Endothelial cell (in vitro differentiated cells): ENCODE measurements around the gene DMXL2. TPM values are rescaled to one million over a fixed set of nuclear protein-coding genes. Genes with fewer than 3 reads are reported as not detected.

Experiments
- DNase-seq: peaks from one replicate; pipeline ENCODE4 v3.0.0; 2021; ENCODE audit warnings: low spot score
- H3K27ac Mint-ChIP-seq: one replicate; pipeline ENCODE4 v1.8.0; 2021; ENCODE audit warnings: mixed read lengths, inconsistent platforms; ENCODE audit not compliant: unreplicated experiment
- H3K27me3 Mint-ChIP-seq: one replicate; pipeline ENCODE4 v1.8.0; 2021; ENCODE audit warnings: mild to moderate bottlenecking, moderate library complexity, mixed read lengths, inconsistent platforms; ENCODE audit not compliant: unreplicated experiment
- H3K36me3 Mint-ChIP-seq: one replicate; pipeline ENCODE4 v1.8.0; 2021; ENCODE audit warnings: mild to moderate bottlenecking, low read depth, mixed read lengths, inconsistent platforms; ENCODE audit not compliant: unreplicated experiment
- H3K4me1 Mint-ChIP-seq: one replicate; pipeline ENCODE4 v1.8.0; 2021; ENCODE audit warnings: mild to moderate bottlenecking, mixed read lengths, inconsistent platforms; ENCODE audit not compliant: unreplicated experiment
- H3K4me3 Mint-ChIP-seq: one replicate; pipeline ENCODE4 v1.8.0; 2021; ENCODE audit warnings: mild to moderate bottlenecking, mixed read lengths, inconsistent platforms; ENCODE audit not compliant: unreplicated experiment
- H3K9me3 Mint-ChIP-seq: one replicate; pipeline ENCODE4 v1.8.0; 2021; ENCODE audit warnings: mixed read lengths, inconsistent platforms; ENCODE audit not compliant: unreplicated experiment
- CTCF ChIP-seq: fragments of 200-600 bp; sonication (generic); IDR thresholded peaks from one replicate; pipeline ENCODE4 v1.5.0; 2021; ENCODE audit warnings: antibody characterized with exemption; ENCODE audit not compliant: unreplicated experiment
- total RNA-seq: library from RNA; stranded (reverse); fragmentation: NEBNext Ultra II Directional; extraction: Animal tissue kit (Norgen Biotek cat#: 25700); gene quantifications from one replicate; pipeline ENCODE4 v1.2.1, GENCODE V29; 2021; ENCODE audit not compliant: unreplicated experiment

DMXL2 gene
- total RNA-seq, 1 donor from 2014 or later, result 33.1 TPM

DNA sequence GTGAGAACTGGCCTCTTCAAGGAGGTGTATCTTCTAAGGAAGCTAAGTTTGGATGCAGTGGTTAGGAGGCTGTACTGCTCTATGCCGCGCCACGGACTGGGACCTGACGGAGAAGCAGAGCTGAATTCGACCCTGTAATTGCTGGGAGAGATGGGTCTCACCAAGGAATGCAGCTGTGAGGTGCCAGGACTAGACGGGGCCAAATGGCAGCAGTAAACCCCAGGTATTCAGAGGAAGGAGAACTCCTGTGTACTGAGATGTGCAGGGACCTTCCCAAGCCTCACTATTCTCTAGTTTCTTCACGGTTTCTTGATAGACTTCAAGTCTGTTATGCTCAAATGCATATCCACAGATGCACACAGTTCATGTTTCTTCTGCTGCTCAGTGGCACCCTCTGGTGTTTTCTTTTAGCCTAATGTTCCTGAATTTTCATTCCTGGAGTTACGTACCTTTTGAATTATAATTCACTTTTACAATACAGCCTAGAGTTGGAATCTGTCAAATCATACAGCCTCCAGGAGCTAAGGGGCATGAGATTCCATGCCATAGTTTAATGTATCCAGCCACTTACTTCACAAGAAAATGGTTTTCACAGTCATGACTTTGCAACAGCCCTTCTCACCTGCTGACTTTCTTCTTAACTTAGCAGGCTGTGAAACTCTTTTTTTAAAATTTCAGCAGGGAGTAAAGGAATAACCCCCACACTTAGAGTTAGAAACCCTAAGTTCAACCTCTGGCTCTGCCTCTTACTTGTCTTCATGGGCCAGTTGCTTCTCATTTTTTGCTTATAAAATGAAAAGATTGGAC lies 219.3 kb downstream of the DMXL2 start:
- Mint-ChIP-seq H3K27me3 (no peaks in the 10 kb centered on the region), H3K4me3 (no peak overlapping the region), H3K9me3 (no peaks in the 10 kb centered on the region), H3K4me1 (no peaks in the 10 kb centered on the region), H3K36me3 (no peaks in the 10 kb centered on the region), H3K27ac (no peak overlapping the region)
- no peak for DNase-seq
- peak; percentile 29 for TF ChIP-seq CTCF

DNA sequence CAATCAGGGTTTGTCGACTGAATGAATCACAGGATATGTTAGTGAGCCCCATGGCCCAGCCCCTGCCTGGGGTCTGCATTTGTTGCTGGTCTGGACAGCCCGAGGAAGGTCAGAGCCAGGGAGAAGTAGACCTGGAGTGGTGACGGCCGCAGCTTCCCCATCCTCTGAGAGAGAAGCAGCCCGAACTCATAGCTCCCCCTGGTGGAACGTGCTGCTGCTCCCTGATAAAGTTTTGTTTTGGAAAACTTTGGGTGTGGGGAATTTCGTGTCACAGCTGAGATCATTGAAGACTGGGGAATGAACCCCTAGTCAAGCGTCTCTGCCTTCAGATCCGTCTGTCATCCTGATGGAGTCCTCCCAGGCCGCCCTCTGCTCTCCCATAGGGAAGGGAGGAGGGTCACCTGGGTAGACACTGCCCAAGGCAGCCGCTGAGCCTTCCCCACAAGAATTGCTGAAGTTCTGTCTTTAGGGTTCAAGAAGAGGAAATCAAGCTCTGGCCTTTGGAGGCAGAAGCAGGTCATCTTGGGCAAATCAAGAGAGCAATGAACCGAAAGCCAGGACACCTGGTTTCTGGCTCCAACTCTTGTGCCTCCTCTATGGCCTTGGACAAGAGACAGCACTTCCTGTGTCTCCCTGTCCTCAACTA lies 220.6 kb downstream of the DMXL2 start:
- Mint-ChIP-seq H3K27me3 (no peaks in the 10 kb centered on the region), H3K9me3 (no peaks in the 10 kb centered on the region), H3K27ac (no peak overlapping the region), H3K4me3 (no peak overlapping the region), H3K36me3 (no peaks in the 10 kb centered on the region), H3K4me1 (no peaks in the 10 kb centered on the region)
- peak; percentile 70 for DNase-seq
- TF ChIP-seq CTCF, result peak; percentile 76

DNA sequence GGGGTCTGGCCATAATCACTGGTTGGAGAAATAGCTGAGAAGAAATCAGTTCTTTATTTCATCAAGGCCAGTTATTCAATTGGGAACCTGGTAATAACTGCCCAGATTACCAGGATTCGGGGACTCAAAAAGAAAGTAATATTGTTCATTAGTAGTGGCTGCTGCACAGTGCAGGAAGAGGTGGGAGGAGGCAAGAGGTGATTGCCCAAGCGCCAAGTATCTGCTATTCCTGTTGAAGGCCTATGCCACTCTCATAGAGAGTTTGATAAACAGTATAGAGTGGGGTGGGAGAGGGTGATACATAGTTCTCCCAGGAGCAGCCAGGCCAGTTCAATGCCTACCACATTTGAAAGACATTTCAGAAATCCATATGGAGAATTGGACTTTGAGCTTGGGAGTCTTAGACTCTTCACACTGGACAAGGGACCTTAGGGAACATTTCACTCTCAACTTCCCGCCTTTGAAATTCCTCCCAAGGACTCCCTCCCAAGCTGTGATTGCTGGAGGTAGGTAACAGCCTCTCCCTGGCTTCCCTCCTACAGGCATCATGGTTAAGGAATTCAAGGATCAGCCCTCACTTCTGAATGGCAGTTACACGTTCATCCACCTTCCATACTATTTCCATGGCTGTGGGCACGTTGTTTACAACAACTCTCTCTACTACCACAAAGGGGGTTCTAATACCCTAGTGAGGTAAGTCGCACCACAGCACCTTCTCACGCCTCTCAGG lies 221.4 kb downstream of the DMXL2 start:
- H3K27ac Mint-ChIP-seq, result no peak overlapping the region
- no peaks in the 10 kb centered on the region for H3K4me1 Mint-ChIP-seq
- H3K36me3 Mint-ChIP-seq, result no peaks in the 10 kb centered on the region
- no peaks in the 10 kb centered on the region for H3K9me3 Mint-ChIP-seq
- no peak for TF ChIP-seq CTCF
- H3K4me3 Mint-ChIP-seq, result no peak overlapping the region
- H3K27me3 Mint-ChIP-seq, result no peaks in the 10 kb centered on the region
- no peak for DNase-seq

DNA sequence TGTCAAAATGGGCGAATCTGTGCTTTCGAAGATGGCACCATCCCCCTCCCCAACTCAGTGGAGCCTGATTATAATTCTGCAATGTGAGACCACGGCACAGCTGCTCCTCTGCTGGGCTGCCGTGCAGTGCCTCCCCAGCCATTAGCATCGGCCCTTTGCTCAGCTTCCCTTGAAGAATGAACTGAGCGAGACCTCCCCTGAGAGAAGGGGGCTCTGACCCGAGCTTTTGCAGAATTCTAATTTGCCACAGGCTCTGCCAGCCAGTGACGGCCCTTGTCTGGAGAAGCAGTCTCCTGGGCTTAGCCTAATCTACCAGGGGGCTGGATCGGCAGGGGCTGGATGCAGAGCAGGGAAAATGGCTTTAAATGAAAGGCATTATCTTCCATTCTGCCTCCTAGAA lies 223.9 kb downstream of the DMXL2 start:
- no peak overlapping the region for H3K4me3 Mint-ChIP-seq
- H3K9me3 Mint-ChIP-seq, result no peaks in the 10 kb centered on the region
- H3K27ac Mint-ChIP-seq, result no peak overlapping the region
- H3K4me1 Mint-ChIP-seq, result no peaks in the 10 kb centered on the region
- DNase-seq, result no peak
- TF ChIP-seq CTCF, result no peak
- H3K27me3 Mint-ChIP-seq, result no peaks in the 10 kb centered on the region
- H3K36me3 Mint-ChIP-seq, result no peaks in the 10 kb centered on the region

Other genes with a start within 250 kb of the DMXL2 start
- 37.0 TPM for gene SCG3, start 58.7 kb upstream of the DMXL2 start, total RNA-seq
- gene LYSMD2, start 114.9 kb upstream of the DMXL2 start, total RNA-seq, result 14.5 TPM
- gene TMOD2, start 128.8 kb upstream of the DMXL2 start, total RNA-seq, result 118 TPM
- gene TMOD3, start 206.9 kb upstream of the DMXL2 start, total RNA-seq, result 51.0 TPM